Measurements from ENCODE around the gene OGFRL1. TPM values are rescaled to one million over a fixed set of nuclear protein-coding genes. Genes with fewer than 3 reads are reported as not detected.

The OGFRL1 gene
- total RNA-seq, 1 donor from 2014 or later = 35.3 TPM

DNA sequence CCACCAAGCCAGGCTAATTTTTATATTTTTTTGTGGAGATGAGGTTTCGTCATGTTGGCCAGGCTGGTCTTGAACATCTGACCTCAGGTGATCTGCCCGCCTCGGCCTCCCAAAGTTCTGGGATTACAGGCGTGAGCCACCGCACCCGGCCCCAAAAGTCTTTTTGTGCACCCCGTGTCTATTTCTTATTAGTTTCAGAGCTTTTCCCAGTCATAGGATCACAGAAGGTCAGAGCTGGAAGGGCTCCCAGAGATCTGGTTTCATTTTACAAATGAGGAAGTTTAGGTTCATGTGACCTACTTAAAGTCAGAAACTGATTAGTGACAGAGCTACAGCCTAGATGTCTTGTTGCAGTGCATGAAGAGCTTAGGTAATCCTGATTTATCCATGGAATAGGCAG lies 1.6 kb upstream of the OGFRL1 start:
- Histone ChIP-seq H3K4me2 (ENCODE audit: low read length) (no peak overlapping the region), H3K9me3 (ENCODE audit: insufficient read depth, low read depth, low read length) (no peaks in the 10 kb centered on the region), H3K27ac (ENCODE audit: low read depth, low read length) (no peak overlapping the region), H3K36me3 (ENCODE audit: insufficient read depth, low read length) (no peaks in the 10 kb centered on the region), H3K9ac (ENCODE audit: low read length) (no peak overlapping the region), H3K79me2 (ENCODE audit: insufficient read depth, low read length) (peaks cover 17% of the 10 kb centered on the region), H4K20me1 (ENCODE audit: insufficient read depth, low read length) (peaks cover 12% of the 10 kb centered on the region), H3K27me3 (ENCODE audit: insufficient read depth, low read length) (no peaks in the 10 kb centered on the region), H2AFZ (ENCODE audit: low read depth, low read length) (no peak overlapping the region), H3K4me1 (ENCODE audit: insufficient read depth, low read length) (peaks cover 13% of the 10 kb centered on the region), H3K4me3 (ENCODE audit: insufficient read depth, low read depth, low read length) (no peak overlapping the region)
- H3K36me3 Mint-ChIP-seq (ENCODE audit: low read depth, unreplicated experiment) = peaks cover 2% of the 10 kb centered on the region
- DNase-seq (ENCODE audit: low read depth) = no peak
- no peaks in the 10 kb centered on the region for H3K9me3 Mint-ChIP-seq (ENCODE audit: unreplicated experiment)
- H3K4me3 Mint-ChIP-seq (ENCODE audit: unreplicated experiment) = peak overlapping the region; percentile 80
- TF ChIP-seq, protein P1, sequence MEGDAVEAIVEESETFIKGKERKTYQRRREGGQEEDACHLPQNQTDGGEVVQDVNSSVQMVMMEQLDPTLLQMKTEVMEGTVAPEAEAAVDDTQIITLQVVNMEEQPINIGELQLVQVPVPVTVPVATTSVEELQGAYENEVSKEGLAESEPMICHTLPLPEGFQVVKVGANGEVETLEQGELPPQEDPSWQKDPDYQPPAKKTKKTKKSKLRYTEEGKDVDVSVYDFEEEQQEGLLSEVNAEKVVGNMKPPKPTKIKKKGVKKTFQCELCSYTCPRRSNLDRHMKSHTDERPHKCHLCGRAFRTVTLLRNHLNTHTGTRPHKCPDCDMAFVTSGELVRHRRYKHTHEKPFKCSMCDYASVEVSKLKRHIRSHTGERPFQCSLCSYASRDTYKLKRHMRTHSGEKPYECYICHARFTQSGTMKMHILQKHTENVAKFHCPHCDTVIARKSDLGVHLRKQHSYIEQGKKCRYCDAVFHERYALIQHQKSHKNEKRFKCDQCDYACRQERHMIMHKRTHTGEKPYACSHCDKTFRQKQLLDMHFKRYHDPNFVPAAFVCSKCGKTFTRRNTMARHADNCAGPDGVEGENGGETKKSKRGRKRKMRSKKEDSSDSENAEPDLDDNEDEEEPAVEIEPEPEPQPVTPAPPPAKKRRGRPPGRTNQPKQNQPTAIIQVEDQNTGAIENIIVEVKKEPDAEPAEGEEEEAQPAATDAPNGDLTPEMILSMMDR (IDR thresholded peaks at IDR 0.05; ENCODE audit: insufficient read depth, low read depth, low read length) = no peak
- TF ChIP-seq EZH2 (IDR thresholded peaks at IDR 0.05; ENCODE audit: insufficient read depth, low read length) = no peak
- no peak for FAIRE-seq
- no peaks in the 10 kb centered on the region for H3K27me3 Mint-ChIP-seq (ENCODE audit: low read depth, unreplicated experiment)
- peaks cover 27% of the 10 kb centered on the region for H3K4me1 Mint-ChIP-seq (ENCODE audit: low read depth, unreplicated experiment)
- no peak overlapping the region for H3K27ac Mint-ChIP-seq (ENCODE audit: unreplicated experiment)

DNA sequence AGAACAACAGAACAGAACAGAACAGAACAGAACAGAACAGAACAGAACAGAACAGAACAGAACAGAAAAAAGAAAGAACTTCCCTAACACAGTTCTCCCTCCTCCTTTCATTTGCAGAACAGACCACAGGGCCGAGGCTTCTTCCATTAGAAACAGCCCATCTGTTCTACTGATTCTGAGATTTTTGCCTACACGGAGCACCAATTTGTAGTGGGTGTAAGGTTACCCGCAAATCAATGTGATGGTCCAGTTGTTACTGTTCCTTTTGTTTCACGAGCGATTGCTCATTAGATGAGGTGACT lies 734 bp upstream of the OGFRL1 start:
- peaks cover 30% of the 10 kb centered on the region for H3K4me1 Mint-ChIP-seq (ENCODE audit: low read depth, unreplicated experiment)
- no peak for FAIRE-seq
- H3K9ac ChIP-seq (ENCODE audit: low read length) = peak overlapping the region; percentile 79

More for the DNA sequence above, 734 bp upstream of the OGFRL1 start:
- H3K27me3 ChIP-seq (ENCODE audit: insufficient read depth, low read length) = no peaks in the 10 kb centered on the region
- H3K27ac Mint-ChIP-seq (ENCODE audit: unreplicated experiment) = peak overlapping the region; percentile 85
- no peaks in the 10 kb centered on the region for H3K9me3 Mint-ChIP-seq (ENCODE audit: unreplicated experiment)
- no peak overlapping the region for H3K27ac ChIP-seq (ENCODE audit: low read depth, low read length)
- peak overlapping the region; percentile 70 for H3K4me3 ChIP-seq (ENCODE audit: insufficient read depth, low read depth, low read length)
- no peaks in the 10 kb centered on the region for H3K27me3 Mint-ChIP-seq (ENCODE audit: low read depth, unreplicated experiment)
- H3K9me3 ChIP-seq (ENCODE audit: insufficient read depth, low read depth, low read length) = no peaks in the 10 kb centered on the region
- H3K4me1 ChIP-seq (ENCODE audit: insufficient read depth, low read length) = peaks cover 13% of the 10 kb centered on the region
- TF ChIP-seq, protein P1 (IDR thresholded peaks at IDR 0.05; ENCODE audit: insufficient read depth, low read depth, low read length) = no peak
- TF ChIP-seq EZH2 (IDR thresholded peaks at IDR 0.05; ENCODE audit: insufficient read depth, low read length) = no peak
- peaks cover 2% of the 10 kb centered on the region for H3K36me3 Mint-ChIP-seq (ENCODE audit: low read depth, unreplicated experiment)
- peak overlapping the region; percentile 73 for H2AFZ ChIP-seq (ENCODE audit: low read depth, low read length)
- DNase-seq (ENCODE audit: low read depth) = no peak
- H4K20me1 ChIP-seq (ENCODE audit: insufficient read depth, low read length) = peaks cover 14% of the 10 kb centered on the region
- H3K79me2 ChIP-seq (ENCODE audit: insufficient read depth, low read length) = peaks cover 20% of the 10 kb centered on the region
- H3K4me2 ChIP-seq (ENCODE audit: low read length) = peak overlapping the region; percentile 90
- H3K36me3 ChIP-seq (ENCODE audit: insufficient read depth, low read length) = no peaks in the 10 kb centered on the region
- H3K4me3 Mint-ChIP-seq (ENCODE audit: unreplicated experiment) = peak overlapping the region; percentile 80

All from astrocyte (in vitro differentiated cells and primary cell).